Neural crest cell (in vitro differentiated cells): ENCODE measurements around the gene CDH23. TPM values are rescaled to one million over a fixed set of nuclear protein-coding genes. Genes with fewer than 3 reads are reported as not detected.

Experiments
- DNase-seq: peaks from one replicate; pipeline ENCODE4 v3.0.0; 2021; ENCODE audit warnings: low read depth, mixed read lengths, low spot score
- H3K27ac Mint-ChIP-seq: one replicate; pipeline ENCODE4 v1.8.0; 2021; ENCODE audit warnings: mild to moderate bottlenecking, mixed read lengths; ENCODE audit not compliant: unreplicated experiment
- H3K27me3 Mint-ChIP-seq: 2 replicates; pipeline ENCODE4 v1.8.0; 2021; ENCODE audit warnings: low read depth, mild to moderate bottlenecking, mixed read lengths
- H3K36me3 Mint-ChIP-seq: 2 replicates; pipeline ENCODE4 v1.8.0; 2021; ENCODE audit warnings: low read depth, mild to moderate bottlenecking, mixed read lengths
- H3K4me1 Mint-ChIP-seq: 2 replicates; pipeline ENCODE4 v1.8.0; 2021; ENCODE audit warnings: mixed read lengths
- H3K4me3 Mint-ChIP-seq: one replicate; pipeline ENCODE4 v1.8.0; 2021; ENCODE audit warnings: mild to moderate bottlenecking, mixed read lengths
- H3K9me3 Mint-ChIP-seq: 2 replicates; pipeline ENCODE4 v1.8.0; 2021; ENCODE audit warnings: mixed read lengths
- CTCF ChIP-seq: fragments of 200-600 bp; sonication (generic); conservative IDR thresholded peaks from 2 replicates; pipeline ENCODE4 v1.5.0; 2021; ENCODE audit warnings: antibody characterized with exemption, mild to moderate bottlenecking
- total RNA-seq: library from RNA; stranded (reverse); gene quantifications from 2 replicates; pipeline ENCODE4 v1.2.1, GENCODE V29; 2021

Gene CDH23
- total RNA-seq, 1 donor from 2014 or later, result 2.6 TPM

GRCh38 chr10:71434760-71435394 lies 38.2 kb downstream of the CDH23 start:
- peaks cover 6% of the 10 kb centered on the region for H3K4me1 Mint-ChIP-seq
- peaks cover 2% of the 10 kb centered on the region for H3K27me3 Mint-ChIP-seq
- H3K9me3 Mint-ChIP-seq, result no peaks in the 10 kb centered on the region
- H3K36me3 Mint-ChIP-seq, result no peaks in the 10 kb centered on the region
- H3K27ac Mint-ChIP-seq, result no peak overlapping the region
- no peak for DNase-seq
- no peak overlapping the region for H3K4me3 Mint-ChIP-seq
- no peak for TF ChIP-seq CTCF

- no peak for TF ChIP-seq CTCF
- Mint-ChIP-seq H3K27me3 (peaks cover 2% of the 10 kb centered on the region), H3K4me1 (peaks cover 6% of the 10 kb centered on the region), H3K9me3 (no peaks in the 10 kb centered on the region), H3K4me3 (no peak overlapping the region), H3K27ac (no peak overlapping the region), H3K36me3 (no peaks in the 10 kb centered on the region)
- no peak for DNase-seq
These were observed 39.0 kb downstream of the CDH23 start for GRCh38 chr10:71435571-71436267.

- H3K4me1 Mint-ChIP-seq, result peaks cover 6% of the 10 kb centered on the region
- no peak overlapping the region for H3K27ac Mint-ChIP-seq
- H3K9me3 Mint-ChIP-seq, result no peaks in the 10 kb centered on the region
- no peak overlapping the region for H3K4me3 Mint-ChIP-seq
- H3K27me3 Mint-ChIP-seq, result peaks cover 2% of the 10 kb centered on the region
- no peak for DNase-seq
- TF ChIP-seq CTCF, result no peak
- no peaks in the 10 kb centered on the region for H3K36me3 Mint-ChIP-seq
These were observed 39.8 kb downstream of the CDH23 start for GRCh38 chr10:71436268-71437125.

GRCh38 chr10:71437537-71438092 lies 40.9 kb downstream of the CDH23 start:
- Mint-ChIP-seq H3K4me3 (no peak overlapping the region), H3K27me3 (no peaks in the 10 kb centered on the region), H3K36me3 (no peaks in the 10 kb centered on the region), H3K27ac (no peak overlapping the region), H3K4me1 (no peaks in the 10 kb centered on the region), H3K9me3 (no peaks in the 10 kb centered on the region)
- no peak for DNase-seq
- no peak for TF ChIP-seq CTCF

- H3K36me3 Mint-ChIP-seq, result no peaks in the 10 kb centered on the region
- no peak for TF ChIP-seq CTCF
- no peaks in the 10 kb centered on the region for H3K4me1 Mint-ChIP-seq
- H3K4me3 Mint-ChIP-seq, result no peak overlapping the region
- DNase-seq, result no peak
- H3K27ac Mint-ChIP-seq, result no peak overlapping the region
- no peaks in the 10 kb centered on the region for H3K27me3 Mint-ChIP-seq
- no peaks in the 10 kb centered on the region for H3K9me3 Mint-ChIP-seq
These were observed 42.0 kb downstream of the CDH23 start for GRCh38 chr10:71438761-71439160.
